Uterus (tissue), 4 donors: ENCODE results near the gene ITGA2. TPM values are rescaled to one million over a fixed set of nuclear protein-coding genes. Genes with fewer than 3 reads are reported as not detected.

ENCODE experiments used
- DNase-seq, 2 donors: peaks; one replicate each; pipeline ENCODE4 v3.0.0-alpha.2; 2019 to 2020
- H3K27ac ChIP-seq, 2 donors: fragments of 200-600 bp; sonication (generic); 1 replicate in 1 of 2; 2 replicates in 1 of 2; pipeline ENCODE4 v1.5.1; 2016 to 2018
- H3K27me3 ChIP-seq, 2 donors: fragments of 200-600 bp; sonication (generic); one replicate each; pipeline ENCODE4 v1.5.1; 2018 to 2019; ENCODE audit warnings: control low read depth in 1 of 2
- H3K36me3 ChIP-seq, 2 donors: fragments of 200-600 bp; sonication (generic); one replicate each; pipeline ENCODE4 v1.5.1; 2019; ENCODE audit warnings: control low read depth in 1 of 2
- H3K4me1 ChIP-seq, 2 donors: fragments of 200-600 bp; sonication (generic); one replicate each; pipeline ENCODE4 v1.5.1; 2018 to 2019; ENCODE audit warnings: control low read depth in 1 of 2
- H3K4me3 ChIP-seq, 2 donors: fragments of 200-600 bp; sonication (generic); 1 replicate in 1 of 2; 2 replicates in 1 of 2; pipeline ENCODE4 v1.5.1; 2018 to 2019; ENCODE audit warnings: mild to moderate bottlenecking in 1 of 2
- H3K9me3 ChIP-seq, 2 donors: fragments of 200-600 bp; sonication (generic); one replicate each; pipeline ENCODE4 v1.5.1; 2019; ENCODE audit warnings: control low read depth in 1 of 2
- CTCF ChIP-seq, 4 experiments: fragments of 200-600 bp in 2 of 4; fragments of 450-650 bp in 2 of 4; sonication (generic) in 2 of 4; IDR thresholded peaks; one replicate each; pipeline ENCODE4 v1.5.1; 2016 to 2019; ENCODE audit warnings: antibody characterized with exemption in 4 of 4, mild to moderate bottlenecking in 2 of 4, moderate library complexity in 1 of 4
- POLR2A ChIP-seq, 2 donors: fragments of 450-650 bp; IDR thresholded peaks; one replicate each; pipeline ENCODE4 v1.6.1; 2016; ENCODE audit warnings: antibody characterized with exemption in 2 of 2, mild to moderate bottlenecking in 1 of 2, moderate library complexity in 1 of 2
- intact Hi-C: fragments of 100-400 bp; cut with DNase I; formaldehyde crosslinking; loops from one replicate; pipeline ENCODE4 v1.15.1; 2023; ENCODE audit warnings: low total_unique reads
- total RNA-seq, 4 donors: library from RNA; depleted of rRNA in 3 of 4; stranded (reverse); fragments of >200 nt in 3 of 4; gene quantifications; one replicate each; pipeline versions ENCODE4 v1.1.0 to v1.2.4, GENCODE V29; 2014 to 2023
- donor health status: DM: yes; HTN: yes; CAD: no.

ITGA2 gene
- total RNA-seq, 4 donors from 2014 or later = 1.3 to 22.4 (median 4.5) TPM

DNA sequence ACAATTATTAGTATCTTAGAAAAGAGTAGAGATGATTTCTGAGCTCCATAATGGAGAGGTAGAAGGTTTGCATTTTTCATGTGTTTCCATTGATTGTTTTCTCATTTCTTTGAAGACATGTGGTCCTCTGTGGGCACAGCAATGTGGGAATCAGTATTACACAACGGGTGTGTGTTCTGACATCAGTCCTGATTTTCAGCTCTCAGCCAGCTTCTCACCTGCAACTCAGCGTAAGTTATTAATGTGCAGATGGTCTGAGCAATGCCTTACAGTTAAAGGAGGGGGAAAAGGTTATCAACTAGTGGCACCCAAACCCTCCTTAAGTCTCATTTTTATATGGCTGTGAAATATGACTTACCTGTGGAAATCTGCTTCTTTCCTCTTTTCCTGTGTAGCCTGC, 59.1 kb downstream of the ITGA2 start:
- H3K4me3 ChIP-seq = no peak overlapping the region
- TF ChIP-seq POLR2A (IDR thresholded peaks at IDR 0.05) (no peak), CTCF (IDR thresholded peaks at IDR 0.05) (no peak)
- no peaks in the 10 kb centered on the region for H3K9me3 ChIP-seq
- H3K27ac ChIP-seq = no peak overlapping the region
- H3K36me3 ChIP-seq = no peaks in the 10 kb centered on the region
- DNase-seq = no peak
- intact Hi-C loops = no loop called here
- H3K4me1 ChIP-seq = no peaks in the 10 kb centered on the region
- no peaks in the 10 kb centered on the region for H3K27me3 ChIP-seq

- H3K27me3 ChIP-seq = no peaks in the 10 kb centered on the region
- no peak overlapping the region for H3K4me3 ChIP-seq
- DNase-seq = no peak
- intact Hi-C loops = no loop called here
- H3K36me3 ChIP-seq = no peaks in the 10 kb centered on the region
- H3K4me1 ChIP-seq = no peaks in the 10 kb centered on the region
- H3K27ac ChIP-seq = no peak overlapping the region
- TF ChIP-seq CTCF (IDR thresholded peaks at IDR 0.05) (no peak), POLR2A (IDR thresholded peaks at IDR 0.05) (no peak)
- H3K9me3 ChIP-seq = no peaks in the 10 kb centered on the region
Measured at GRCh38 chr5:53052499-53052898, 63.3 kb downstream of the ITGA2 start.

- H3K4me1 ChIP-seq = no peaks in the 10 kb centered on the region
- intact Hi-C loops = no loop called here
- no peaks in the 10 kb centered on the region for H3K9me3 ChIP-seq
- no peaks in the 10 kb centered on the region for H3K27me3 ChIP-seq
- no peak for DNase-seq
- H3K4me3 ChIP-seq = no peak overlapping the region
- H3K27ac ChIP-seq = no peak overlapping the region
- TF ChIP-seq CTCF (IDR thresholded peaks at IDR 0.05) (no peak), POLR2A (IDR thresholded peaks at IDR 0.05) (no peak)
- H3K36me3 ChIP-seq = no peaks in the 10 kb centered on the region
Measured at GRCh38 chr5:53053364-53053763, 64.2 kb downstream of the ITGA2 start.

DNA sequence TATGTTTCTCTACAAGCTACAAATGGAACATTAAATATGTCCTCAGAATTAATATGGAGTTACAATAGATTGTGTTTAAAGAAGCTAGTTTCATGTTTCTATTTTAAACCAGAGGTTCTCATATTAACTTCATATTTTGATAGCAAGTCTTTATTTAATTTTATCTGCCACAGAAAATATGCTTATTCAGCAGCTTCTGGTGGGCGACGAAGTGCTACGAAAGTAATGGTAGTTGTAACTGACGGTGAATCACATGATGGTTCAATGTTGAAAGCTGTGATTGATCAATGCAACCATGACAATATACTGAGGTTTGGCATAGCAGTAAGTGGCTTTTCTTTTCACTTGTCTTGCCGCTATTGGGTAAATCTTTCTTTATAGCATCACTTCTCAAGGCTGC, 66.2 kb downstream of the ITGA2 start:
- no peak overlapping the region for H3K27ac ChIP-seq
- intact Hi-C loops = no loop called here
- TF ChIP-seq POLR2A (IDR thresholded peaks at IDR 0.05) (no peak), CTCF (IDR thresholded peaks at IDR 0.05) (no peak)
- no peaks in the 10 kb centered on the region for H3K9me3 ChIP-seq
- no peak for DNase-seq
- H3K36me3 ChIP-seq = no peaks in the 10 kb centered on the region
- H3K27me3 ChIP-seq = no peaks in the 10 kb centered on the region
- no peaks in the 10 kb centered on the region for H3K4me1 ChIP-seq
- H3K4me3 ChIP-seq = no peak overlapping the region

DNA sequence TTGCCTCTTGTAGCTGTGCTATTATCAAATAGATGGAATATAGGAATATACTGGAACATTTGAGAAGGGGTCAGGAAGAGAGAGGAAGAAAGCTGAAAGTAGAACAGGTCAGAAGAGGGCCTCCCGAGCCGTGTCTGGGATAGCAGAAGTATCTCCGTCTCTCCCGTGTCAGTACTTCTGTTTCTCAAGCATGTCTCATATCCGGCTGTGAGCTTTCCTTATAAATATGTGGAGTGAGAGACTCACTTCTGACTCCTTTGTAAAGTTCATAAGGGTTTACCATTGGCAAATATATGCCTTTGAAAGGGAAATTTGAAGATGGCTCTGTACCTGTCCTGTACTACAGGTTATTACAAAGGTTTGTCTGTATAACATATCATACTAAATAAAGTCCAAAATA, 70.1 kb downstream of the ITGA2 start:
- Histone ChIP-seq H3K4me3 (no peak overlapping the region), H3K9me3 (no peaks in the 10 kb centered on the region), H3K36me3 (no peaks in the 10 kb centered on the region), H3K4me1 (no peaks in the 10 kb centered on the region), H3K27me3 (no peaks in the 10 kb centered on the region), H3K27ac (no peak overlapping the region)
- DNase-seq = no peak
- intact Hi-C loops = no loop called here
- TF ChIP-seq CTCF (IDR thresholded peaks at IDR 0.05) = no peak
- TF ChIP-seq POLR2A (IDR thresholded peaks at IDR 0.05) = no peak
